GM18498 (cell line): Measurements from ENCODE around the gene SLC24A4.

ENCODE experiments used
- ATAC-seq: cut with Tn5 transposase; IDR thresholded peaks from one replicate; pipeline ENCODE4 v1.9.1; 2021; ENCODE audit warnings: mild to moderate bottlenecking, moderate library complexity; ENCODE audit not compliant: unreplicated experiment

The SLC24A4 gene

DNA sequence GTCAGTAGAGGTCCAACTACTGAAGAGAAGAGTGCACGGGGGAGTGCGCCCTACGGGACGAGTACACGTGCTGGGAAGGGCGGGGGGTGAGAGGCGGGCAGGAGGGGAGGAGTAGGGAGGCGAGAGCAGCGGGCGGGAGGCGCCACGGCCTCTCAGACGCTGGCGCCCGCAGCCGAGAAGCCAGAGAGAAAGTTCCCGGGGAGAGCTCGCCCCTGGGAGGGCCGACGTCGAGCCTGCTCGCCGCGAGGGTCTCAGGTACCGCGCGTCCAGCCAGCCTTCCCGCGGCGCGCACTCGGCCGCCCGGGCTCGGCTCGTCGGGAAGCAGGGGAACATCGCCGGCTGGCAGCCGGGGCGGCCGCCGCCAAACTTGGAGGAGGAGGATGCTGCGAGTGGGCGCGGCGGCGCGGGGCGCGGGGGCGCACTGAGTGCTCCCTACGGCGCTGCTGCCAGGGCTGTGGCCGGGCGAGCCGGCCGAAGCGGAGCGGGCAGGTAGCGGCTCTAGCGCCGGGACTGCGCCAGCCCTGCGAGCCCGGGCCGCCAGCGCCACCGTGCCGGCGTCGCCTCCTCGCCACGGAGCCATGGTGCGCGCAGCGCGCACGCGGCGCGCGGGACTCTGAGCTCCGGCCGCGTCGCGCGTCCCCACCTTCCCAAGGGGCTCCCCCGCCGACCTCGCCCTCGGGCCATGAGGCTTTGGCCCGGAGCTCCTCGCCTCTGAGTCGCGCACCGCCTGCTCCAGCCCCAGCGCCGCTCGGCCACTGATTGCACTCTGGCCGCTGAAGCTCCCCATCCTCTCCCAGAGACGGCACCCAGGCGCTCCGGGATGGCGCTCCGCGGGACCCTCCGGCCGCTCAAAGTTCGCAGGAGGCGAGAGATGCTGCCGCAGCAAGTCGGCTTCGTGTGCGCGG, at the start of gene SLC24A4:
SLC24A4 (plus strand) TSS at position 155 of the 905 bp plus-strand sequence; CDS start at position 821, 666 bp downstream.
- ATAC-seq, result no peak

DNA sequence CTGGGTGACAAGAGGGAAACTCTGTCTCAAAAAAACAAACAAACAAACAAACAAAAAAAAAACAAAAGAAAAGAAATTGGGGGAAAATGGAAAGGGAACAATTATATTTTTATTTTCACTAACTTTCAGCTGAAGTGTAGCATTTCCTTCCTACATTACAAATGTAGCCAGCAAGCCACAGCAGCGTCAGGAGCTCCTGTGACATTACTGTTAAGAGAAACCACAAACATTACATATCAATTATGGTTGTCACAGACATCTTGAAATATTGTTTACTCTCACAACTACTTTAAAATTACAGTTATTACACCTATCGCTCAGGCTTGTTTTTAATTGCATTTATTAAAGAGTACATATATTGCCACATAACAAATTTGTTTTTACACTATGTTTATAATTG, 49.8 kb upstream of the SLC24A4 start:
- ATAC-seq, result no peak

DNA sequence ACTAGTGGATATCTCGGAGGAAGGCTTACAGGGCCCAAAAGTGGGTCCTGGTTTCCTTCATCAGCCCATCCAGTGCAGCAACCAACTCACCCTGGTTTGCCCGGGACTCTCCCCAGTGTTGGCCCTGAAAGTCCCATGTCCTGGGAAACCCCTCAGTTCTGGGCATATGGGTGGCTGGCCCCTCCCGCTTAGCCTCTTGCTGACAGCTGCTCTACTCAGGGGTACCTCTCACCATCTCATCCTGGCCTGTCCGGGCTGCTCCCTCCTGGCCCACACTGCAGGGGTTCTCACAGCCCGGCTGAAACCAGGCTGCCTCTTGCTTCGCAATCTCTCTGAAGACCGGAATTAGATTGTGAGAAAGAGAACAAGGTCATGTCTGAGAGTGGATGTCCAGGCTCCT, 48.9 kb upstream of the SLC24A4 start:
- no peak for ATAC-seq

DNA sequence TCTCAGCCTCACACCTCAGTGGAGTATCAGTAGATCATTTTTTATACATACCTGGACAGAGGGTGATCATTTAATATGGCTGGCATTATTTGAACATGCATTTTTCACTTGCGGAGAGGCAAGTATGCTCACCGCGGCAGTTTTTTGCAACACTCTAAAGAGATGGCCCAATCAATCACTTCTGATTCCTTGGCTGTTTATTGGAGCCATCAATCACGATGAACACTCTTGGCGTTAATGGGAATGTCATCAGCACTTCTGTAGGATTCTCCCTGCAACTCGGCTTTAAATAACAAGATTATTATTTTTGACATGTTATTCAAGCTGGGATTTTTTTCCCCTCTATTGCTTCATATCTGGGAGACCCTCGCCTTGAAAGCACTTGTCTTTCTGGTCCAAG, 46.9 kb upstream of the SLC24A4 start:
- ATAC-seq, result no peak

DNA sequence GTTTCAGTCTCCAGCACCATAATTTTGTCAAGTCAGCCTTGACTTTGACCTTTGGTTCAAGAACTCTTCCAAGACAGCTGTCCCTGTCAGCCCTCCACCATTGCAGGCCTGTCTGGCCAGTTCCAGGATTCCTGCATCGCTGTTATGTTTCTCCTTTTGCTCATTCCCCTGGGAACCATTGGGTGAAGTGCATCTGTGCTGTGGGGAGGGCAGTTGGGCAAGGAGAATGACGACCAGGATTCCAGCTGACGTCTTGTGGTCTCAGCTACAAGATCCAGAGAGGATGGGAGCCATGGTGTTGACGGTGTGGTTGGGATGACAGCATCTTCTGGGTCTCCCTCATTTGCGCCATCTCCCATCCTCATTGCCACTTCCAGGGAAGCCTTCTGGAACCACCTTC, 45.9 kb upstream of the SLC24A4 start:
- ATAC-seq, result no peak

GRCh38 chr14:92280554-92281262, 42.3 kb upstream of the SLC24A4 start:
- ATAC-seq, result no peak

DNA sequence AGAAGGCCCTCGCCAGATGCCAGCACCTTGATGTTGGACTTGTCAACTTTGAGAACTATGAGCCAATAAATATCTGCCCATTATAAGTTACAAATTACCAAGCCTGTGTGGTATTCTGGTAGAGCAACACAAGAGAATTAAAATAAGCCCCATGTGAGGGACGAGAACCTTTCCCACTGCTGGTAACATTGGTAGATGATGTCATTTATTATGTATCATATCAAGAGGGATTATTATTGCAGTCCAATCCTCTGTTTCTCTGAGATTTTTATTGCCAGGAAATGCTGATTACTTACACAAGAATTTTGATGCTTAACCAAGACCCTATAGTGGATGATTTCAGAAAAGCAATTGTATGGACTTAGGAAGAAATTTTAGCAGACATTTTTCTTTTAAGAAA, 40.3 kb upstream of the SLC24A4 start:
- ATAC-seq, result no peak

- no peak for ATAC-seq
These were observed 37.7 kb upstream of the SLC24A4 start for GRCh38 chr14:92285311-92285710.

GRCh38 chr14:92287987-92288386, 35.0 kb upstream of the SLC24A4 start:
- ATAC-seq, result no peak

DNA sequence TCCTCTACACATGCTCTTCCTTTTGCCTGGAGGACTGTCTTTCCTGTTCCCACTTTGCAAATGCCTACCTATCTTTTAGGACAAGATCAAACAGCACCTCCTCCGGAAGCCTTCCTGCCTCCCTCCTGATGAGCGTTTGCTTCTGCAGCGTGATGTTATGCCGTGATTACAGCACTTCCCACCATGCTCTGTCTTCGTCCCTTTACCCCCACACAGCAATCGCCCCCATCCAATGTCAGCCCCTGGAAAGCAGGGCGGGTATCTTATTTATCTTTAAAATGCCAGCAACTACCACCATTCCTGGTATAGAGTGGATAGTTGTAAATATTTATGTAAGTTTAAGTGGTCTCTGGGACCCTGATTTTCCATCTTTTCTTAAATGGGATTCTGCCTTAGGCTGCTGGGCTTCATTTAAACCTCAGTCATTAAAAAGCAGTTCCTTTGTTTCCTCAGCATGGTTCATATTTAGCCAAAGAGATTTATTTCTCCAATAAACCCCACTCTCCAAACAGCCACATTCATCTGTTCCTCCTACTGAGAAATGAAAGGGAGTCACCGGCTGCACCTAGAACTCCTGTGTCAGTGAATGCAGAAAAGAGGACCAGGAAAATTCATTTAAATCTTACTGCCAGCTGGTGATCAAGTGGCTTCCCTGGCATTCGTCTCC, 33.8 kb upstream of the SLC24A4 start:
- no peak for ATAC-seq

DNA sequence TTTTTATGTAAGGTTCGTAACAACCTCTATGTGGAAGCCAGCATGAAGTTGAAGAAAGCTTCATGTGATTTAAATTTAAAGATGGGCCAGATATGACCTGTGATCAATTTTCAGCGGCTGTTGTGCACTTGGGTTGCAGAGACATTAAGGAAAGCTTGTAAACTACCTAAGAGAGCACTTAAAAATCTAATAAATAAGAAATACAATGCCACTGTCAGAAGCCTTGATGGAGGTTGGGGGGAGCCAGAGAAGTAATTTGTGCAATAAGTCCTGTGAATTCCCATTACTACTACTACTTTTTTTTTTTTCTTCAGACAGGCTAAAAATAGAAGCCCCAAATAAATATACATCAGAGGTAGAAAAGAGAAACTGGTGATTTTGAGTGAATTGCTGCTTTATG, 30.3 kb upstream of the SLC24A4 start:
- ATAC-seq, result no peak

GRCh38 chr14:92294506-92294905, 28.5 kb upstream of the SLC24A4 start:
- ATAC-seq, result no peak

- ATAC-seq, result no peak
These were observed 25.0 kb upstream of the SLC24A4 start for GRCh38 chr14:92297818-92298595.

- ATAC-seq, result no peak
These were observed 20.5 kb upstream of the SLC24A4 start for GRCh38 chr14:92302481-92302880.

DNA sequence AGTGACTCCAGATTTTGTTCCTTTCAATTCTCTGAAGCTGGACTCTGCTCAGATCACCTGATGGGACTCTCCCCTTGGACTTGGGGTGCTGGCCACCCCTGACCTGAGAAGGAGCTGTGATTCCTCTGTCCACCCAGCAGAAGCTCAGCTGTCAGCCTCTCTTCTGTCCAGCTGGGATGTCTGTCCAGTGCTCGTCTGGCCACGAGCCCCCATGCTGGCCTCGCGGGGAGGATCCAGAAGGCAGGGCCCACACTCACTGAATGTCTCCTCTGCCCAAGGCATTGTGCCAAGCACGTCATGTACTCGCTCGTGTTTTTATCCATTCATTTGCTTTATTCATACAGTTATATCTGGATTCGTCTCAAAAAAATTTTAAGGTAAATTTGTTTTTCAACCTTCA, 14.2 kb upstream of the SLC24A4 start:
- no peak for ATAC-seq

DNA sequence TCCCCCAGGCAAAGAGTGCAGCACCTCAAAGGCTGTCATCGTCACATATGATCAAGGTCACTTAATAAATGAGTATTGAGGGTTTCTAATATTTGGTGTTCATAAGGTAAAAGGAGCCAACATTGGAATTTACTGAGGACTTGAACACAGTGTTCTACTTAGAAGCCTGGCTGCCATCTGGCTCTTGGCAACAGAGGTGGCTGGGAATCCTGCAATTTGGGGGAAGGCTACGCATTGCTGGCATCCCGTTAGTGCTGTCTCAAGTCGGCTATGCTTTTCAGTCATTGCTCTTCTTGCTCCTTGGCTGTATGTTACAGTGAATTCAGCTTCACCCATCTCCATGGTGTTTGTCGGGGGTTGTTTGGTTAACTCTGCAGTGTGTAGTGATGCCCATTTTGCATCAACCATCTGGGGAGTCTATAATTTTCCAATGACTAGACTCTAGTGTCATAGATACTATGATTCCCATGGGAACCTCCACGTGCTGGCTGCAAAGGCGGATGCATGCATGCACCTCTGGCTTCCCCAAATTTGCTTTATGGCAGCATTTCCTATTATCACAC, 12.9 kb upstream of the SLC24A4 start:
- ATAC-seq, result no peak

- ATAC-seq, result no peak
These were observed 12.1 kb upstream of the SLC24A4 start for GRCh38 chr14:92310776-92311375.

DNA sequence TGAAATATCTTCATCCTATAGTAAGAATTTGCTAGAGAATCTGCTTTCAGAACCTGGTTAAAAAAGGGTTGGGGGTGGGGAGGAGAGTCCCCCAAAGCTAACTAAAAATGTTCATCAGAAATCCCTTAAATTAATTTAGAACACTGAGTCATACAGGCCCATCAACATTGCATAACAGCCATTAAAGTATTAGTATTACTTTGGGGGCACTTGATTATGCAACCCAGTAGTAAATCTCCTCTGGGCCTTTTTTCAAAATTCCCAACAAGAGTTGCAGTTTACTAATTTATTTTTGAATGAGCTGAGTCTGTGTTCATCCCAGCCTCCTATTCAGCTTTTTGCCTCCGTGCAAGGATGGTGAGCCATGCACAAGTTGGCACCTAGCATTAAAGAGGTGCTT, 8.8 kb upstream of the SLC24A4 start:
- ATAC-seq, result no peak

GRCh38 chr14:92315050-92315805, 7.7 kb upstream of the SLC24A4 start:
- no peak for ATAC-seq
